SU-DHL-6 (cell line): ENCODE results near the gene UBE2Z.
A peak's percentile ranks its signal among the peaks of the same experiment; 100 is the strongest.

Source experiments
- H2AFZ ChIP-seq: fragments of 200-600 bp; sonication (generic); 2 replicates; pipeline ENCODE4 v1.6.1; 2014; ENCODE audit warnings: low read depth, mild to moderate bottlenecking, moderate library complexity, mixed read lengths, antibody characterized with exemption, low read length; ENCODE audit not compliant: severe bottlenecking
- H3F3A ChIP-seq: fragments of 200-600 bp; shearing (Covaris generic); 2 replicates; pipeline ENCODE4 v1.6.0; 2016; ENCODE audit warnings: antibody characterized with exemption, mild to moderate bottlenecking; ENCODE audit not compliant: insufficient read depth
- H3K27ac ChIP-seq: fragments of 200-600 bp; sonication (generic); 2 replicates; pipeline ENCODE4 v1.5.1; 2016; ENCODE audit warnings: low read depth, mild to moderate bottlenecking, low read length, moderate library complexity, mixed read lengths
- H3K27me3 ChIP-seq: fragments of 200-600 bp; sonication (generic), shearing (Covaris generic); 2 replicates; pipeline ENCODE4 v1.6.0; 2014; ENCODE audit warnings: mild to moderate bottlenecking, low read length
- H3K36me3 ChIP-seq: fragments of 200-600 bp; sonication (generic); 2 replicates; pipeline ENCODE4 v1.6.1; 2014; ENCODE audit warnings: mild to moderate bottlenecking, low read length, mixed read lengths
- H3K4me2 ChIP-seq: fragments of 300-600, 200-600 bp; shearing (Covaris generic), sonication (generic); 2 replicates; pipeline ENCODE4 v1.6.0; 2014; ENCODE audit warnings: low read length, low read depth, mild to moderate bottlenecking; ENCODE audit not compliant: poor library complexity, severe bottlenecking
- H3K4me3 ChIP-seq: fragments of 200-600 bp; sonication (generic); 2 replicates; pipeline ENCODE4 v1.5.1; 2014; ENCODE audit warnings: antibody characterized with exemption, low read length, mild to moderate bottlenecking, mixed read lengths; ENCODE audit not compliant: insufficient read depth, poor library complexity, severe bottlenecking
- H3K79me2 ChIP-seq: fragments of 200-600 bp; sonication (generic); 2 replicates; pipeline ENCODE4 v1.6.1; 2014; ENCODE audit warnings: mild to moderate bottlenecking, low read length, moderate library complexity; ENCODE audit not compliant: insufficient read depth
- H3K9ac ChIP-seq: fragments of 200-600 bp; sonication (generic); 2 replicates; pipeline ENCODE4 v1.7.0; 2014; ENCODE audit warnings: mild to moderate bottlenecking, low read length
- H3K9me2 ChIP-seq: fragments of 200-600 bp; sonication (generic); replicated peaks from 2 replicates; pipeline ENCODE4 v1.6.1; 2014; ENCODE audit warnings: low read length; ENCODE audit not compliant: insufficient read depth
- H3K9me3 ChIP-seq: fragments of 200-600 bp; sonication (generic); 2 replicates; pipeline ENCODE4 v1.6.1; 2014; ENCODE audit warnings: low read length, mixed read lengths; ENCODE audit not compliant: insufficient read depth
- H4K20me1 ChIP-seq: fragments of 200-600 bp; sonication (generic); 2 replicates; pipeline ENCODE4 v1.6.1; 2014; ENCODE audit warnings: low read depth, mild to moderate bottlenecking, antibody characterized with exemption, low read length, moderate library complexity, mixed read lengths
- EZH2phosphoT487 ChIP-seq: fragments of 200-600 bp; sonication (generic), shearing (Covaris generic); conservative IDR thresholded peaks from 2 replicates; pipeline ENCODE4 v1.6.1; 2018; ENCODE audit warnings: mild to moderate bottlenecking, antibody characterized with exemption, low read length, moderate library complexity, mixed read lengths
- TF ChIP-seq, protein P1 (sequence below): fragments of 200-600 bp; sonication (generic); IDR thresholded peaks from one replicate; pipeline ENCODE4 v1.5.1; 2017; ENCODE audit warnings: antibody characterized with exemption, mild to moderate bottlenecking, low read length, moderate library complexity; ENCODE audit not compliant: insufficient read depth, poor library complexity, severe bottlenecking

UBE2Z gene

GRCh38 chr17:48951572-48951971, 43.4 kb downstream of the UBE2Z start:
- no peaks in the 10 kb centered on the region for H3K9me3 ChIP-seq
- TF ChIP-seq EZH2phosphoT487: no peak
- TF ChIP-seq, protein P1, sequence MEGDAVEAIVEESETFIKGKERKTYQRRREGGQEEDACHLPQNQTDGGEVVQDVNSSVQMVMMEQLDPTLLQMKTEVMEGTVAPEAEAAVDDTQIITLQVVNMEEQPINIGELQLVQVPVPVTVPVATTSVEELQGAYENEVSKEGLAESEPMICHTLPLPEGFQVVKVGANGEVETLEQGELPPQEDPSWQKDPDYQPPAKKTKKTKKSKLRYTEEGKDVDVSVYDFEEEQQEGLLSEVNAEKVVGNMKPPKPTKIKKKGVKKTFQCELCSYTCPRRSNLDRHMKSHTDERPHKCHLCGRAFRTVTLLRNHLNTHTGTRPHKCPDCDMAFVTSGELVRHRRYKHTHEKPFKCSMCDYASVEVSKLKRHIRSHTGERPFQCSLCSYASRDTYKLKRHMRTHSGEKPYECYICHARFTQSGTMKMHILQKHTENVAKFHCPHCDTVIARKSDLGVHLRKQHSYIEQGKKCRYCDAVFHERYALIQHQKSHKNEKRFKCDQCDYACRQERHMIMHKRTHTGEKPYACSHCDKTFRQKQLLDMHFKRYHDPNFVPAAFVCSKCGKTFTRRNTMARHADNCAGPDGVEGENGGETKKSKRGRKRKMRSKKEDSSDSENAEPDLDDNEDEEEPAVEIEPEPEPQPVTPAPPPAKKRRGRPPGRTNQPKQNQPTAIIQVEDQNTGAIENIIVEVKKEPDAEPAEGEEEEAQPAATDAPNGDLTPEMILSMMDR: no peak
- H3K4me2 ChIP-seq: no peak overlapping the region
- H3F3A ChIP-seq: no peaks in the 10 kb centered on the region
- H4K20me1 ChIP-seq: no peaks in the 10 kb centered on the region
- H3K79me2 ChIP-seq: no peaks in the 10 kb centered on the region
- no peak overlapping the region for H2AFZ ChIP-seq
- H3K36me3 ChIP-seq: no peaks in the 10 kb centered on the region
- H3K9ac ChIP-seq: no peak overlapping the region
- no peaks in the 10 kb centered on the region for H3K27me3 ChIP-seq
- no peak overlapping the region for H3K27ac ChIP-seq
- H3K4me3 ChIP-seq: no peak overlapping the region
- no peaks in the 10 kb centered on the region for H3K9me2 ChIP-seq

DNA sequence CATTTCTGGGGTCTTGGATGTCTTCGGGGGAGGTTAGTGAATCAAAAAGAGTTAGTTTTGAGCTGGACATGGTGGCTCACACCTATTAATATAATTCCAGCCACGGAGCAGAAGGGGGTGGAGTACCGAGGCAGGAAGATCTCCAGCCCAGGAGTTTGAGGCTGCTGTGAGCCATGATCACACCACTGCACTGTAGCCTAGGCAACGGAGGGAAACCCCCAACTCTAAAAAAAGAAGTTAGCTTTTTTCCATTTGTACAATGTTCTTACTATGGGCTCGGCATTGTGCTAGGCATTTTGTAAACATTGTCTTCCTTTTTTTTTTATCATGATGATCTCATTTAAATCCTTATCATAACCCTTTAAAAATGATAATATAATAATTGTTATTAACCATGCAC, 44.7 kb downstream of the UBE2Z start:
- Histone ChIP-seq H3K9me3 (no peaks in the 10 kb centered on the region), H3K9me2 (no peaks in the 10 kb centered on the region), H3K36me3 (no peaks in the 10 kb centered on the region), H3K27ac (no peak overlapping the region), H3K4me3 (no peak overlapping the region), H2AFZ (no peak overlapping the region), H3K27me3 (no peaks in the 10 kb centered on the region), H3K79me2 (no peaks in the 10 kb centered on the region), H3K9ac (no peak overlapping the region), H3K4me2 (no peak overlapping the region), H4K20me1 (no peaks in the 10 kb centered on the region), H3F3A (no peaks in the 10 kb centered on the region)
- TF ChIP-seq, protein P1: no peak
- no peak for TF ChIP-seq EZH2phosphoT487

GRCh38 chr17:48954300-48954755, 46.1 kb downstream of the UBE2Z start:
- H3K79me2 ChIP-seq: no peaks in the 10 kb centered on the region
- H3F3A ChIP-seq: no peaks in the 10 kb centered on the region
- TF ChIP-seq, protein P1: peak; percentile 41
- no peak for TF ChIP-seq EZH2phosphoT487
- H3K9ac ChIP-seq: no peak overlapping the region
- no peaks in the 10 kb centered on the region for H3K9me2 ChIP-seq
- H3K9me3 ChIP-seq: no peaks in the 10 kb centered on the region
- H3K4me3 ChIP-seq: no peak overlapping the region
- H3K4me2 ChIP-seq: no peak overlapping the region
- H2AFZ ChIP-seq: peak overlapping the region; percentile 51
- no peaks in the 10 kb centered on the region for H3K36me3 ChIP-seq
- no peaks in the 10 kb centered on the region for H4K20me1 ChIP-seq
- H3K27ac ChIP-seq: no peak overlapping the region
- H3K27me3 ChIP-seq: no peaks in the 10 kb centered on the region
